ENCODE results near the gene IQCH. TPM values are rescaled to one million over a fixed set of nuclear protein-coding genes. Genes with fewer than 3 reads are reported as not detected.

IQCH gene
- total and polyA plus RNA-seq, 9 of the 15 experiments (the other 6 are each of a cell fraction or from before 2014, with no cell fraction given): 1.8 to 3.9 (median 2.7) TPM

- TF ChIP-seq, protein P1, sequence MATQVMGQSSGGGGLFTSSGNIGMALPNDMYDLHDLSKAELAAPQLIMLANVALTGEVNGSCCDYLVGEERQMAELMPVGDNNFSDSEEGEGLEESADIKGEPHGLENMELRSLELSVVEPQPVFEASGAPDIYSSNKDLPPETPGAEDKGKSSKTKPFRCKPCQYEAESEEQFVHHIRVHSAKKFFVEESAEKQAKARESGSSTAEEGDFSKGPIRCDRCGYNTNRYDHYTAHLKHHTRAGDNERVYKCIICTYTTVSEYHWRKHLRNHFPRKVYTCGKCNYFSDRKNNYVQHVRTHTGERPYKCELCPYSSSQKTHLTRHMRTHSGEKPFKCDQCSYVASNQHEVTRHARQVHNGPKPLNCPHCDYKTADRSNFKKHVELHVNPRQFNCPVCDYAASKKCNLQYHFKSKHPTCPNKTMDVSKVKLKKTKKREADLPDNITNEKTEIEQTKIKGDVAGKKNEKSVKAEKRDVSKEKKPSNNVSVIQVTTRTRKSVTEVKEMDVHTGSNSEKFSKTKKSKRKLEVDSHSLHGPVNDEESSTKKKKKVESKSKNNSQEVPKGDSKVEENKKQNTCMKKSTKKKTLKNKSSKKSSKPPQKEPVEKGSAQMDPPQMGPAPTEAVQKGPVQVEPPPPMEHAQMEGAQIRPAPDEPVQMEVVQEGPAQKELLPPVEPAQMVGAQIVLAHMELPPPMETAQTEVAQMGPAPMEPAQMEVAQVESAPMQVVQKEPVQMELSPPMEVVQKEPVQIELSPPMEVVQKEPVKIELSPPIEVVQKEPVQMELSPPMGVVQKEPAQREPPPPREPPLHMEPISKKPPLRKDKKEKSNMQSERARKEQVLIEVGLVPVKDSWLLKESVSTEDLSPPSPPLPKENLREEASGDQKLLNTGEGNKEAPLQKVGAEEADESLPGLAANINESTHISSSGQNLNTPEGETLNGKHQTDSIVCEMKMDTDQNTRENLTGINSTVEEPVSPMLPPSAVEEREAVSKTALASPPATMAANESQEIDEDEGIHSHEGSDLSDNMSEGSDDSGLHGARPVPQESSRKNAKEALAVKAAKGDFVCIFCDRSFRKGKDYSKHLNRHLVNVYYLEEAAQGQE (IDR thresholded peaks at IDR 0.05; ENCODE audit: borderline replicate concordance): no peak
- TF ChIP-seq, protein P1 (CRISPR knock-in tag; IDR thresholded peaks at IDR 0.05; ENCODE audit: low read depth): no peak
- TF ChIP-seq SAP30 (IDR thresholded peaks at IDR 0.05; ENCODE audit: borderline replicate concordance, insufficient read depth, low read depth, low read length, poor library complexity, severe bottlenecking) (no peak), CTCF (IDR thresholded peaks at IDR 0.05 in 2 of 3, conservative IDR thresholded peaks at IDR 0.05 in 1 of 3; ENCODE audit: insufficient read depth in 2 of 3, low read depth in 1 of 3, low read length in 3 of 3) (no peak), ADNP (tag; IDR thresholded peaks at IDR 0.05) (no peak), ZNF316 (IDR thresholded peaks at IDR 0.05) (0 out of 2 replicates have a peak, but pooled peaks have one; percentile 12), ZNF324 (CRISPR knock-in tag; IDR thresholded peaks at IDR 0.05) (no peak), HIVEP1 (CRISPR knock-in tag; IDR thresholded peaks at IDR 0.05) (no peak), ARID2 (IDR thresholded peaks at IDR 0.05) (no peak), MAFG (tag; conservative IDR thresholded peaks at IDR 0.05) (no peak), RAD51 (IDR thresholded peaks at IDR 0.05; ENCODE audit: borderline replicate concordance, low read depth) (peak; percentile 78), HNRNPLL (IDR thresholded peaks at IDR 0.05; ENCODE audit: low read depth, low read length, poor library complexity, severe bottlenecking) (no peak), CBX8 (IDR thresholded peaks at IDR 0.05; ENCODE audit: borderline replicate concordance, extremely low read depth, low read depth, low read length, poor library complexity, severe bottlenecking) (no peak), MAFF (IDR thresholded peaks at IDR 0.05; ENCODE audit: low read length) (peak; percentile 51; the same call in 1 of the 2 replicates), GTF2E2 (tag; IDR thresholded peaks at IDR 0.05) (no peak), SRF (CRISPR knock-in tag; IDR thresholded peaks at IDR 0.05) (peak in 1 of 2 experiments; percentile 72; a peak in 2 of 4 replicates)
Observed at GRCh38 chr15:67370206-67370954, 115.8 kb downstream of the IQCH start (continued).

Data from K562 (cell line).